SK-N-MC (cell line): ENCODE data around the gene SLC2A6.

Source experiments
- EZH2 ChIP-seq: fragments of 200-600 bp; sonication (generic); IDR thresholded peaks from one replicate; pipeline ENCODE4 v1.6.1; 2017; ENCODE audit warnings: antibody characterized with exemption
- POLR2AphosphoS5 ChIP-seq: IDR thresholded peaks from 2 replicates; pipeline ENCODE4 v1.6.1; 2012; ENCODE audit warnings: mild to moderate bottlenecking, low read depth, low read length, borderline replicate concordance

DNA sequence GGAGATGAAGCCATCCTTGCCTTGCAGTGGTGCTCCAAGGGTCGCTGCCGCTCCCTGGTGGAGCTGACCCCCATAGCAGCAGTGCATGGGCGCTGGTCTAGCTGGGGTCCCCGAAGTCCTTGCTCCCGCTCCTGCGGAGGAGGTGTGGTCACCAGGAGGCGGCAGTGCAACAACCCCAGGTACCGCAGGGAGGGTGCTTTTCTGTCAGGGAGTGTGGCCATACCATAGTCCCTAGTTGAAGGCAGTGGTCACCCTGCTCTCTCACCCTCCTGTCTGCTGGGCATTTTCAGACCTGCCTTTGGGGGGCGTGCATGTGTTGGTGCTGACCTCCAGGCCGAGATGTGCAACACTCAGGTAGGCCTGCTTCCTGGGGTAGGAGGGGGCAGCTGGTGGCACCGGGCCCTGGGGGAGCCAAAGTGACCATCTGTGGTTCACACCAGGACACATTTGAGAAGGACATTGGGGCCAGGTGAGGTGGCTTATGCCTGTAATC is 45.5 kb downstream of the SLC2A6 start:
- TF ChIP-seq POLR2AphosphoS5 (no peak), EZH2 (no peak)
